HG02970 (cell line): Measurements from ENCODE around the gene MFGE8.
"Not testable (repeated sequence)": the region's sequence is repeated elsewhere in the genome, so short reads cannot be mapped to it uniquely, and the experiment has no call there.

Experiments used
- ATAC-seq: cut with Tn5 transposase; IDR thresholded peaks from one replicate; pipeline ENCODE4 v1.9.1; 2021; ENCODE audit warnings: mild to moderate bottlenecking, moderate library complexity, moderate number of reproducible peaks; ENCODE audit not compliant: unreplicated experiment, low FRiP score

The MFGE8 gene, protein sequence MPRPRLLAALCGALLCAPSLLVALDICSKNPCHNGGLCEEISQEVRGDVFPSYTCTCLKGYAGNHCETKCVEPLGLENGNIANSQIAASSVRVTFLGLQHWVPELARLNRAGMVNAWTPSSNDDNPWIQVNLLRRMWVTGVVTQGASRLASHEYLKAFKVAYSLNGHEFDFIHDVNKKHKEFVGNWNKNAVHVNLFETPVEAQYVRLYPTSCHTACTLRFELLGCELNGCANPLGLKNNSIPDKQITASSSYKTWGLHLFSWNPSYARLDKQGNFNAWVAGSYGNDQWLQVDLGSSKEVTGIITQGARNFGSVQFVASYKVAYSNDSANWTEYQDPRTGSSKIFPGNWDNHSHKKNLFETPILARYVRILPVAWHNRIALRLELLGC

DNA sequence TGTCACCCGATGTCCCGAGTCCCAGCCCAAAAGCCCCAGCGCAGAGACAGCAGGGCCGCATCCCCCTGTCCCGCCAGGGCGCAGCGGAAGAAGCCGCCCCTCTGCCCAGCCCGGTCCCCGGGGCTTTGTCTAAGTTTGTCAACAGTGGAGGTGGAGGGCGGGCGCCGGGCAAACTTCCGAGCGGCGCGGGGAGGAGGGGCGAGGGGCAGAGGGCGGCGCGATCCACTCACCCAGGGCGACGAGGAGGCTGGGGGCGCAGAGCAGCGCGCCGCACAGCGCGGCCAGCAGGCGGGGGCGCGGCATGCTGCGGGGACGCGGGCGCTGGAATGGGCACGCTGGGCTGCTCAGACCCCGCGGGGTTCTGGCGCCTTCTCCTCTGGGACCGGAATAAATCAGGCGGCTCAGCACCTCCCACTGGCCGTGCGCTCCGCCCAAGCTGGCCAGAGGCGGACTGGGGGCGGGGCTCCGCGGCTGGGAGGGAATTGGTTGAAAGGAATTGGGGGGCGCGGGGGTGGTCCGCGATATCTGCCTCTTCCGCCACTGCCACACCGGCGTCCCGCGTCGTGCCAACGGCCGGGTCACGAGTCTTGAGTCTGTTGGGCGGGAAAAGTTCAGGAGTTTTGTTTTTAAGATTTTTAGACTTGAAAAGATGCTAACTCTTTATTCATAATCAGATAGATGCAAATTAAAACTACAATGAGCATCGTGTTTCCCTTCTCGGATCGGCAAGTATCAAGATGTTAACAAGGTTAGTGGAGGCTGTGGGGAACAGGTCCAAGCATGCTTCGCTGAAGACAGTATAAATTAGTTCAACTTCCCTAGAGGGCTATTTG lies at the start of gene MFGE8:
MFGE8 (minus strand) TSS at position 363 of the 833 bp plus-strand sequence; CDS start at position 303, 60 bp downstream.
- ATAC-seq, result peak; percentile 80

DNA sequence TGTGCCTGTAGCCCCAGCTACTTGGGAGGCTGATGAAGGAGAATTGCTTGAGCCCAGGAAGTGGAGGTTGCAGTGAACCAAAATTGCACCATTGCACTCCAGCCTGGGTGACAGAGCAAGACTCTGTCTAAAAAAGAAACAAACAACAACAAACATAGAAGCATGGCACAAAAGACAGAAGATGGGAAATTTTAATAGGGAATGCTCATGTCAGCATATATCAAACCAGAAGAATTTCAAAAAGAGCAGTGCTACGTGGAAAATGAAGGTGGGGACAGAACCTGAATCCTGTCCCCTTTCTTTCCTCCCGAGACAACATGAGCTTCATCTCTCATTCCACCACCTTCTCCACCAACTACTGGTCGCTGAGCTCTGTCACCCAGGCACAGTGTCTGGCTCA lies 46.3 kb upstream of the MFGE8 start:
- no peak for ATAC-seq

DNA sequence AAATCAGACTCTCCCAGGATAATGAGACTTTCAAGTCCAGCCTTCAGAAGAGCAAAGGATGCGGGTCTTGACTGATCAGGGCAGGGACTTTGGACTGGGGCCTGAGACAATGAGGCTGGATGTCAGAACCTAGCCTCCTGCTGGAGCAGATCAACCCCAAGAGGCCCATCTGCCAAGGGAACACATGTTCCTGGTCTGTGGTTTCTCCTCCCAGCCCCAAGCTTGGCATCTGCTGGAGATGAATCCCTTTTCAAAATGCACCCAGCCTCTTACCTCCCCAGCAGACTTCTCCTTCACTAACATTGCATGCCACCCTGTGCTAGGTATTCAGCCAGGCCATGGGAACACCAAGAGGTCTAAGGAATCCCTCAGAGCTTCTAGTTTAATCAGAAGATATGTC lies 43.7 kb upstream of the MFGE8 start:
- ATAC-seq, result no peak

DNA sequence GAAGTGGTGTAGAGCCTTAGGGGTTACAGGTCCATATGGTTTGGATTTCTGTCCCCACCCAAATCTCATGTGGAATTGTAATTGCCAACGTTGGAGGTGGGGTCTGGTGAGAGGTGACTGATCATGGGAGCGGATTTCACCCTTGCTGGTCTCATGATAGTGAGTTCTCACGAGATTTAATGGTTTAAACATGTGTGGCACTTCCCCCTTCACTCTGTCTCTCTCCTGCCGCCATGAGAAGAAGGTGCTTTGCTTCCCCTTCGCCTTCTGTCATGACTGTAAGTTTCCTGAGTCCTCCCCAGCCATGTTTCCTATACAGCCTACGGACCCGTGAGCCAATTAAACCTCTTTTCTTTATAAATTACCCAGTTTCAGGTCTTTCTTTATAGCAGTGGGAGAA lies 43.1 kb upstream of the MFGE8 start:
- no peak for ATAC-seq

DNA sequence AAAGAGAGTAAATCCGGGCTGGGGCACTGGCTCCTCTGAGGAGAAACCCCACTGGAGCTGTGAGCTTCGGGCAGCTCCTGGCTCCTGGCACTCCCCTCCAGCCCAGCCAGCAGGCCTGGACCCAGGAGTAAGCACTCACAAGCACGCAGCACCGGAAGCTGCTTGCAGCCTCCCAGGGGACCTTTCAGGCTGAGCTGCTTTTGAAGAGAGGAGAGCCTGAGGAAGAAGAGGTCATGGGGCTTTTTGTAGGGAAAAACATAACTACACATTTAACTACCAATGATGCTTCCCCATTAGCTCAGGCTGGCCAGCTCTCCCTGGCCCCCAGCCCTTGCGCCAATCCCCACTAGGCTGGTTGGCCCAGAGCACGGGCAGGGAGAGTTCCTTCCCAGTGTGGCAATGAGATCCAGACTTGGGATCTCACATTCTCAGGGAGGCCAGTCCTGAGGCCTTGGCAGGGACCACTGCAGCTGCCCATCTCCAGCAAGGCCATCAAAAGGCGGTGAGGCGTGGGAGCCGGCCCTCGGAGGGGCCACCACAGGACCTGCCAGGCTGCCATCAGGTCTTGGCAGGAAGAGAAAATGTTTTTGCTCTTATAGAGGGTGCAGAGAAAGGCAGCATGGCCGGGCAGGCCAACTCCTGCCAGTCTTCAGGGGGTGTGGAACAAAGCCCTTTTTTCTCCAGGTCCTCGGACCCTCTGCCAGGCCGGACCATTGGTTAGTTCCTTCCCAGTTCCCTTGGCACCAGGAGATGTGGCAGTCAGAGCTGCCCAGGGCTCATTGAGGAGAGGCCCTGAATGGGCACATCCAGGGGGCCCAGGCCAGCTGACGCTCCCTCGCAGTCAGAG lies 41.5 kb upstream of the MFGE8 start:
- ATAC-seq, result no peak

DNA sequence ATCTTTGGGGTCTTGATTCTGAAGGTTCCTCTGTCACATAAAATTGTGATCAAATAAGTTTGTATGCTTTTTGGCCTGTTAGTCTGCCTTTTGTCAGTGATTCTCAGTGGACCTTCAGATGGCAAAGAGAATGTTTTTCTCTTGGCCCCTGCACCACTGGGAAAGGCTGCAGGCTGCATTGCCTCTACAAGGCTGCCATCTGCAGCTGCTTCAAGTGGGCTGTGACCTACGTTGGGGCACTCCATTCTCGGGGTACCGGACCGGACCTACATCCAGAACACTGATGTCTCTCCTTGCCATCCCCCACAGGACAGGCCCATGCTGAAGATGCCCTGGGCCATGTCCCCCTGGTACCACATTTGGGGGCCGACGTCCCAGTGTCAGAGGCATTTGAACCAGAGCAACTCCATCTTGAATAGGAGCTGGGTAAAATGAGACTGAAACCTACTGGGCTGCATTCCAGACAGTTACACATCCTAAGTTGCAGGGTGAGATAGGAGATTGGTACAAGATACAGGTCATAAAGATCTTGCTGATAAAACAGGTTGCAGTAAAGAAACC lies 37.5 kb upstream of the MFGE8 start:
- ATAC-seq, result no peak

DNA sequence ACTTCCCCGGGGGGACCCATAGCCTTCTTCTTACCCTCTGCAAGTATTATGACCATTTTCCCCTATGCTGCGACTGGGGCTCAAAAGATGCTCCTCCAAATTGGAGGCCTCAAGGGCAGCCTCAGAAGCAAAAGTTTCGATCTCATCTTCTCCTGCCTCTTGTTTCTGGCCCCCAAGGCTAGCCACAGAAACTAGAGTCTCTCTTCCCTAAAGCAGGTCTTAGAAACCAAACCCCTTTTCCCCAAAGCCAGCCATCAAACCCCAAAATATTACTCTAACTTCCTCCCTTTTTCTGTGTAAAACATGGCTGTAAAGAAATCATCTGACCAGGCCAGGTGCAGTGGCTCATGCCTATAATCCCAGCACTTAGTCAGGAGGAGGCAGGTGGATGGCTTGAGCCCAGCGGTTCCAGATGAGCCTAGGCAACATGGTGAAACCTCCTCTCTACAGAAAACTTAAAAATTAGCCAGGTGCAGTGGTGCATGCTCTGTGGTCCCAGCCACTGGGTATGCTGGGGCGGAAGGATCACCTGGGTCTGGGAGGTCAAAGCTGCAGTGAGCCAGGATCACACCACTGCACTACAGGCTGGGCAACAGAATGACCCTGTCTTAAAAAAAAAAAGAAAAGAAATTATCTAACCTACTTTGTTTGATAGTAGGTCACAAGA lies 36.7 kb upstream of the MFGE8 start:
- no peak for ATAC-seq

DNA sequence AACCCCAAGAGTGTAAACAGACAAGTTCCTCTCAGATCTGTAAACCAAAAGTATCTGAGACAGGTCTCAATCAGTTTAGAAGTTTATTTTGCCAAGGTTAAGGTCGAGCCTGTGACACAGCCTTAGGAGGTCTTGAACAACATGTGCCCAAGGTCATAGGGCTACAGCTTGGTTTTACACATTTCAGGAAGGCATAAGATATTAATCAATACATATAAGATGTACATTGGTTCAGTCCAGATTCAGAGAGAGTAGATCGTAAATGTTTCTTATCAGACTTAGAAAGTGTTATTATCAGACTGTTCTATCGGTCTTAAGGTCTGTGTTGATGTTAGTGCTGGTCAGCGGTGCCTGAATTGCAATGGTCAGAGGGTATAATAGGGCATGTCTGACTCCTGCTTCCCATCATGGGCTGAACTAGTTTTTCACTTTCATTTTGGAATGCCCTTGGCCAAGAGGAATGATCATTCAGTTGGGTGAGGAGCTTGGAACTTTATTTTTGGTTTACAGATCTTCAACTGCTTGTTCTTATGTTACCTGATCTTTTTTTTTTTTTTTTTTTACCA lies 27.0 kb upstream of the MFGE8 start:
- no peak for ATAC-seq

DNA sequence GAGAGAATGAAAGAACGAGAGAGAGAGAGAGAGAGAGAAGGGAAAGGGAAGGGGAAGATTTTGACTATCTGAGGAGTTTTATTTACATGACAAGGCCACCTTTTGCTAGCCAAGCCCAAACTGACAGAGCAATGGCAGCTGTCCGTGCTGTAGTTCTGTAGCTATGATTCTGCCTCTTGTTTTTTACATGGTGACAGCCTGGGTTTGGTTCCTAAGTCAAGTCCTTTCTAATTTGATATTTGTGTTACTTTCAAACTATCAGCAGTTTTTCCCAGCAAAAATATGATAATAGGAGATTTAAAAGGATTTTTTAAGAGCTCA lies 26.3 kb upstream of the MFGE8 start:
- ATAC-seq, result no peak

DNA sequence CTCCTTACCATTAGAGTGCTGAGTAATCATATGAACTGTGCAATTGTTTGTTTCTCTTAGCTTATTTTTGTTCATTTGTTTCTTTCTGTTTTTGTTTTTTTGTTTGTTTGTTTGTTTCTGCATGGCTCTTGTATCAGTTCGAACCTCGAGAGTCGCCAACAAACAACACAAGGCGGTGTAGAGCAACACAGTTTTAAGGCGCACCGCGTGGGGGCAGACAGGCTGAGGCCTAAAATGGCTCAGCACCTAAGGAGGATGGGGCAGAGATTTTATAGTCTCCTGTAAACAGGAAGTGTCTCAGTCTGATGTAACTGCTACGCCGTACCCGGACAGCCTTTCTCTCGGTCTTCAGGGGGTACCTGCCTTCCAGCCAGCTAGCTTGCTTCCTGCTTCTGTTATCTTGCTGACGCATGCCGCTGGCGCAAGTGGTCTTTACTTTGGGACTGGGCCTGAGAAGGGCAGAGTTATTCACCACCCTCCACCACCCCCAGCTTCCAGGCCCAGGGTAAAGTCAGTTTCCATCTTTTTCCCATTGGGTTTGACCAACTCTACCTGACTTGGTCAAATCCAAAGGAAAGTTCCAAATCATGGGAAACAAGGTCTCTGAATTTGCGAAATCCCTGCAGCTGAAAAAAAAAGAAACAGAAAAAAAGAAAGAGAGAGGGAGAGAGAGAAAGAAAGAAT lies 25.8 kb upstream of the MFGE8 start:
- ATAC-seq, result no peak

DNA sequence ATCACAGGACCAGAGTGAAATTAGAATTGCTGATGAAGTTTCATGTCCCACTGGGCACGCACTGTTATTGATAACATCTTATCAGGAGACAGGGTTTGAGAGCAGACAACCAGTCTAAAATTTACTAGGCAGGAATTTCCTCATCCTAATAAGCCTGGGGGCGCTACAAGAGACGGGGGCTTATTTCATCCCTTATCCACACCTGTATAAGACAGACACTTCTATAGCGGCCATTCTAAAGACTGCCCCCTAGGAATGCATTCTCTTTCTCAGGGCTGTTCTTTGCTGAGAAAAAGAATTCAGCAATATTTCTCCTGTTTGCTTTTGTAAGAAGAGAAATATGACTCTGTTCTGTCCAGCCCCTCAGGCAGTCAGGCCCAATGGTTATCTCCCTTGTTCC lies 21.3 kb upstream of the MFGE8 start:
- ATAC-seq, result not testable (repeated sequence)

DNA sequence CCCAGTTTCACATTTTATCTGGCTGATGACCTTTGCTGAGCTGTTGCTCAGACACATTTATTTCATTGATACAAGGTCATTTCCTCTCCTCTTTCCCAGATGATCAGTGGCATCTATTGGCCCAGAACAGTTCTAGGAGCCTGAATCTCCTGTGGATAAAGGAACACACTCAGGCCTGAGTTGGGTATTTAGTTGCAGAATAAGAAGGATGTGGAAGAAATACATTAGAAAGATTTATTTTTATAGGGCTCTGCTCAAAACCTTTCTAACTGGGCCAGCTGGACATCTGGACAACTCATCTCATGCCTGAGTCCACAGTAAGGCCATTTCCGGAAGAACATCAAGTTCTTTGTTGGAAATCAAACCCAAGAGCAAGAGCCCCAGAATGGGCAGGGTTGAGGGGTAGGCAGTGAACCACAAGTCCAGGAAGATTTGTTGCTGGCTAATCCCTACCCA lies 19.7 kb upstream of the MFGE8 start:
- no peak for ATAC-seq

DNA sequence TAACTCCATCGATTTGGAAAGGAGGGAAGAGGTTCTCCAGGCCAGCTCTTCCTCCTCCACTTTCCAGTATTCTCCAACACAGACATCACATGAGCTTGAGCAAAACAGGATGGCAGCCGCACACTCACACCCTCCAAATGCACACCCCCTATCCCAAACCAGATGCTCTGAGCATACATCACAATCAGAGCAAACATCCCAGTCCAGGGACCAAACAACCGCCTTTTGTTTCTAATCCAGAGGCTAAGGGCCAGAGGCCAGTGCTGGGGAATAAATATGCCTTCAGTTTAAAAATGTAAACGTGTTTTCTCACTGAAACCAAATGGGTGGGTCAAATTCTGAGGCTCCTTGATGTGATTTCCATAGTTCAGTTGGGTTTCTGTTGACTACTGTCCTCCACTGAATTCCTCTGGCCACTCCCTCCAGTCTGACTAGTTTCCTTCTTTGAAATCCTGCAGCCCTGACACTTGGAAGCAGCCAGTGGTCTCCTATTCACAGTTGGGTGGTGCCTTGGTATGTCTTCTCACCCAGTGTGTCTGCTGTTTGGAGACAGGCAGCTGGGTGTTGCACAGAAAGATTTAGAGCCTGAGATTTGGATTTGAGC lies 19.2 kb upstream of the MFGE8 start:
- ATAC-seq, result no peak

DNA sequence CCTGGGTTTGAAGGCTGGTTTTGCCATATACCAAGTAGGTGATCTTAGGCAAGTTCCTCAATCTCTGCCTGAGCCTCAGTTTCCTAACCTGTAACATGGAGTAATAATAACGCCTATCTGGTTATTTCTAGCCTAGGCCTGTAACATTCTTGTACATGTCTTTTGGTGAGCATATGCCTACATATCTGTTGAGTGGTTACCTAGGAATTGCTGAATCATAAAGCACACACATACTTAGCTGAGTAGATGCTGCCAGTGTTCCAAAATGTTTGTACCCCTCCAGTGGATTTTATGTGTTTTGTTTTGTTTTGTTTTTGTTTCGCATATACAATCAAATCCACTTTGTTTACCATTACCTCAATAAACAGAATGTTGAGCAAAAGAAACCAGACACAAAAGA lies 17.4 kb upstream of the MFGE8 start:
- no peak for ATAC-seq

DNA sequence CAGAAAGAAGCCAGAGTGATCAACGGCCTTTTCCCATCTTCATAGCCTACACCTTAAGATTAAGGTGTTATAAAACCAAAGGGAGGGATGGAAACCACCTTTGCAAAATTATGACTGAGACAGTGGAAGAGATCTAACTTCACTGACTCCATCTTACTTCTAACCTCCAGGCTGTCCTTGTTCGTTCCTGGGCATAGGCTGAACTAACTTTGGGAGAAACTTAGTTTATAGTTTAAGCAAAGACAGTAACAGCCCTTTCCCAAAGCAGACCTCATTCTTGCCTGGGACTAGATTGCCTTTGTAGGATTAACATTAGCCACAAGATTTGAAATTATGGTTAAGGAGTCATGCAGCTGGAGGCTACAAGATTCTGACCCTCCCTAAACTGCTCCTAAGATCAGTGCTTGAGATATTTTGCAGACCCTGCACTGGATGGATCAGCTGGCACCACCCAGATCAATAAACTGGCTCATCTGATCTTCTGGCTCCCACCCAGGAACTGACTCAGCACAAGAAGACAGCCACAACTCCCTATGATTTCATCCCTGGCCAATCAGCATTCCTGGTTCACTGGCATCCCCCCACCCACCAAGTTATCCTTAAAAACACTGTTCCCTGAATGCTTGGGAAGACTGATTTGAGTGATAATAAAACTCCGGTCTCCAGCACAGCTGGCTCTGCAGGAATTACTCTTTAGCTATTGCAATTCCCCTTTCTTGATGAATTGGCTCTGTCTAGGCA lies 16.3 kb upstream of the MFGE8 start:
- not testable (repeated sequence) for ATAC-seq

DNA sequence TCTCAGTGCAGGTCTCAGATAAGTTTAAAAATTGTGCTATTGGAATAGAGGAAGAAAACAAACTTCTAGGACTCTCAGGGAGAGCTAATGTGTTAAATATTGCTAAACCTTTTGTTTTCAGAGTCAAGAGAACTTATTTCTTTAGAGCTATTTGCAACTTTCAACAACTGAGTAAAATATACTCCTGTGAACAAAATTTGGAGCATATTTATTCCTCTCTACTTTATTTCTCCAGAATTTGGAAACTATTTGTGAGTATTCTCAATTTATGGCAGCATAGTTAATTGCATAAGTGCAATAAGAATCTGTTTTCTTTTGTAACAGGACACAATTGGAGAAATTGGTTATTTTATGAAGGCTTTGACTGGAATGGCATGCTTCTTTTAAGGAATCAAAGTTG lies 15.0 kb upstream of the MFGE8 start:
- ATAC-seq, result not testable (repeated sequence)

DNA sequence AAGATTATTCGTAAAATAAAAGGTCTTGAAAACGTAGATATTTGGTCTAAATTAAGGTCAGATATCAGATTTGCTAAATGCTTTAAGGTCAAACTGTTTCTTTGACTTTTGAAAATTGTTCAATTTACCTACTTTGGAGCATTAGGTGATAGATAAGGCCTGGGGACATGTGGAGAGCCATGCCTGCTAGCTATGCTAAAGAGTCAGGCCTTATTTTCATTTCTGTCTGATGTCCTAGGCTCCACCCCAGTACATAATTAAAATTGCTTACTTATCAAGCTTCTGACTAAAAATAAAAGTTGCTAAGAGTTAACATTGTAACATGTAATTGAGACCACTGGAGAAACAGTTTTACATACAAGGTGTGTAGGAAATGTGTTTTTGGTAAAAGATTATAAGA lies 12.5 kb upstream of the MFGE8 start:
- ATAC-seq, result not testable (repeated sequence)

DNA sequence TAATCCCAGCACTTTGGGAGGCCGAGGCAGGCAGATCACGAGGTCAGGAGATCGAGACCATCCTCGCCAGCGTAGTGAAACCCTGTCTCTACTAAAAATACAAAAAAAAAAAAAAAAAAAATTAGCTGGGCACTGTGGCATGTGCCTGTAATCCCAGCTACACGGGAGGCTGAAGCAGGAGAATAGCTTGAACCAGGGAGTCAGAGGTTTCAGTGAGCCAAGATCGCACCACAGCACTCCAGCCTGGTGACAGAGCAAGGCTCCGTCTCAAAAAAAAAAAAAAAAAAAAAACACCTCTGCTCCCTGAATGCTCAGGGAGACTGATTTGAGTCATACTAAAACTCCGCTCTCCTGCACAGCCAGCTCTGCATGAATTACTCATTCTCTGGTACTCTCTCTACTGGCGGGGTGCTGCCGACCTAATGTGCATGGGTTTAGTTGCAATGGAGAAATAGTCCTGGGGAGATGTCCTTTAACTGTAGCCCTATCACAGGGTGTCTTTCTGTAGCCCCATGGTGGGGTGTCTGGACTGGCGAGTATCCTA lies 7.8 kb upstream of the MFGE8 start:
- not testable (repeated sequence) for ATAC-seq
